B cell (primary cell): Measurements from ENCODE around the gene FTO.

Source experiments
- EZH2 ChIP-seq: IDR thresholded peaks from 2 replicates; pipeline ENCODE4 v1.6.1; 2012; ENCODE audit warnings: borderline replicate concordance, low read depth, mild to moderate bottlenecking, moderate library complexity, low read length; ENCODE audit not compliant: insufficient read depth, poor library complexity, severe bottlenecking
- TF ChIP-seq, protein P1 (sequence below): fragments of 200-600 bp; IDR thresholded peaks from one replicate; pipeline ENCODE4 v1.8.0; 2022; ENCODE audit warnings: antibody characterized with exemption, mild to moderate bottlenecking

DNA sequence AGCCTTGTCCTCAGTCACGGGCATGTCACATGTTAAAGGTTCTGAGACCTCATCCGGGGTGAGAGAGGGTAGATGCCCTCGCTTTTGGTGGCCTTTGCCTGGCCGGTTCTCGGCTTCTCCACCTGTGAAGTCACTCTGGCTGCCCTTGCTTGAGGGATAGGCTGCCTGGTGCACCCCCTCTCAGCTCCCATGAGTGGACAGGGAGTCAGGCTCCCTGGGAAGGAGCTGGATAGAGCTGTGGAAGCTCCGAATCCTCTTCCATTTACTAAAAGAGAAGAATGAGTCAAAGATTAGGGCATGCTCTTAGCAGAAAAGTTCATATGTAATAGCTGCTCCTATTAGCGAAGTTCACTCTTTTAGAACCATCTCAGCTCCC is 440.6 kb downstream of the FTO start:
- TF ChIP-seq, protein P1, sequence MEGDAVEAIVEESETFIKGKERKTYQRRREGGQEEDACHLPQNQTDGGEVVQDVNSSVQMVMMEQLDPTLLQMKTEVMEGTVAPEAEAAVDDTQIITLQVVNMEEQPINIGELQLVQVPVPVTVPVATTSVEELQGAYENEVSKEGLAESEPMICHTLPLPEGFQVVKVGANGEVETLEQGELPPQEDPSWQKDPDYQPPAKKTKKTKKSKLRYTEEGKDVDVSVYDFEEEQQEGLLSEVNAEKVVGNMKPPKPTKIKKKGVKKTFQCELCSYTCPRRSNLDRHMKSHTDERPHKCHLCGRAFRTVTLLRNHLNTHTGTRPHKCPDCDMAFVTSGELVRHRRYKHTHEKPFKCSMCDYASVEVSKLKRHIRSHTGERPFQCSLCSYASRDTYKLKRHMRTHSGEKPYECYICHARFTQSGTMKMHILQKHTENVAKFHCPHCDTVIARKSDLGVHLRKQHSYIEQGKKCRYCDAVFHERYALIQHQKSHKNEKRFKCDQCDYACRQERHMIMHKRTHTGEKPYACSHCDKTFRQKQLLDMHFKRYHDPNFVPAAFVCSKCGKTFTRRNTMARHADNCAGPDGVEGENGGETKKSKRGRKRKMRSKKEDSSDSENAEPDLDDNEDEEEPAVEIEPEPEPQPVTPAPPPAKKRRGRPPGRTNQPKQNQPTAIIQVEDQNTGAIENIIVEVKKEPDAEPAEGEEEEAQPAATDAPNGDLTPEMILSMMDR = no peak
- no peak for TF ChIP-seq EZH2
